A172 (cell line): ENCODE measurements around the gene MEDAG. TPM values are rescaled to one million over a fixed set of nuclear protein-coding genes. Genes with fewer than 3 reads are reported as not detected.

Experiments
- DNase-seq: peaks from one replicate; pipeline ENCODE4 v3.0.0-alpha.2; 2015; ENCODE audit warnings: low spot score
- total RNA-seq: library from RNA; depleted of rRNA; stranded (reverse); fragments of >200 nt; shearing (Covaris generic); gene quantifications from 2 replicates; pipeline ENCODE4 v1.2.3, GENCODE V29; 2014; rRNA removed

MEDAG gene
- total RNA-seq, 1 experiment from 2014 or later, result not detected

DNA sequence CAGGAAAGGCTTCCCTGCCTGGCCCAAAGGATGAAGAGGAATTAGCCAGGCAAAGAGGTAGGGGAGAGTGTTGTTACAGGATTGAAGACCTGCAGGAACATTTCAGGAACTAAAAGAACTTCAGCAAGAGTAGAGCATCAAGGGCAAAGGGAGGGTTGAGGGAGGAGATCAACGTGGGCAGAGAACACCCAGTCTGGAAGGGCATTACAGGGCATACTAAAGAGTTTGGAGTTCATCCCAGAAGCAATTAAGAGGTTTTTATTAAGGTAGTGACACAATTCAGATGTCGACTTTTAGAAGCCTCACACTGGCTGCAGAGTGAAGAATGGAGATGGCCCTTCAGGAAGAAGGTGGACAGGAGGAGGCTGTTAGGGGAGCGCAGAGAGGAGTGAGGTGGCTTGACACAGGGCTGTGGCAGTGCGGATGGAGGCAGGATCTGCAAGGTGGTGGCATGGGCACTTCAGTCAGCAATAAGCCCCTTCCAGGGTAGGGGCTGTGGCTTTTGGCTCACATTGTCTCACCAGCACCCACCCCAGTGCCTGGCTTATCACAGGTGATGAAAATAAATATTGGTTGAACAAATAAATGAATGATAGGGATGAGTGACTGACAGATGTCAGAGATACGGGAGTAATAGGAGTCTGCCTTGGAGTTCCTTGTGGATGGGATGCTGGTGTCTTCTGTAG, 51.3 kb downstream of the MEDAG start:
- no peak for DNase-seq

DNA sequence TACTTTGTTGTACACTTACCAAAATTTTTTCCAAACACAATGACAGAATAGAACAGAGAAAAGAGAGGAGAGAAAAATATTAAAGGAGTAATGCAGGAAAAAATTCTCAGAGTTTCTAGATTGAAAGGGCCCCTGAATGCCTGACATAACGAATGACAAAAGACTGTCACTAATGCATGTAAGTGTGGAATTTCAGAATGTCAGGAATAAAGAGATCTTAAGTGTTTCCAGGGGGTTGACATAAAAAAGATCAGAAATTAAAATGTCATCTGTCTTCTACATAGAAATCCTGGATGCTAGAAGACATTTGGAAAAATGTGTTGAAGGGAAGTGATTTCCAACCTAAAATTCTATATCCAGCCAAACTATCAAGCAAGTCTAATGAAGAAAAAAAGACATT, 53.6 kb downstream of the MEDAG start:
- DNase-seq, result no peak

DNA sequence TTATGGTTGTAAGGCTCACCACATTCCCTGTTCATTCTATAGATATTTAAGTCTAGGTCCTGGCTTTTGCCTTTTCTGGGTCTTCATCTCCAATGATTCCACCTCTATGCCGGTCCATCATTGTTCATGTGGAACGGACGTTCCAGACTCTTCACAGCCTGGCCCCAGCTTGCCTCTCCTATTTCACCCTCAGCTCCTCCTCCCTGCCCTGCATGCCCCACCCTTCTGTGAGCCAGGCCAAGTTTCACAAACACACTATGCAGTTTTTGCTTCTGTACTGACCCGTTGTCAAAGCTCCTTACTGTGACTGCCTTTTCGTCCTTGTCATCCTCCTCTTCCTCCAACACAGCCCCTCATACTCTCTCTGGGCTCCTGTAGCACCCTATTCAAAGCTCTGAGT, 57.7 kb downstream of the MEDAG start:
- DNase-seq, result no peak

DNA sequence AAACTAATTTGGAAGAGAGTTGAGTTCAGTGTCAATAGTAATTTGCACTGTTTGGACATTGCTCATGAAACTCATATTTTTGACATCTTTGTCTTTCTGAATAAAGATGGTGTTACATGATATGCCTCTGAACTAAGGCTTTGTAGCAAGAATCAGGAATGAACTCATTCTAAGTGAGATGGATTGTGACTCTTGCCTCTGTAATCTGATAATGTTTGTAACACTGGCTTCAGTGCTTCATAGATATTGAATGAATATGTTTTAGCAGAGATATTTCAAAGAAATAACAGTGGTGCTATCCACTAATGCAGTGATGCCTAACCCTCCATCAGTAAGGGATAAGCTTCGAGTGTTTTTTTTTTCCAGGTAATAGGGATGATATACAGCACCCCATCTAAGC, 59.3 kb downstream of the MEDAG start:
- no peak for DNase-seq

DNA sequence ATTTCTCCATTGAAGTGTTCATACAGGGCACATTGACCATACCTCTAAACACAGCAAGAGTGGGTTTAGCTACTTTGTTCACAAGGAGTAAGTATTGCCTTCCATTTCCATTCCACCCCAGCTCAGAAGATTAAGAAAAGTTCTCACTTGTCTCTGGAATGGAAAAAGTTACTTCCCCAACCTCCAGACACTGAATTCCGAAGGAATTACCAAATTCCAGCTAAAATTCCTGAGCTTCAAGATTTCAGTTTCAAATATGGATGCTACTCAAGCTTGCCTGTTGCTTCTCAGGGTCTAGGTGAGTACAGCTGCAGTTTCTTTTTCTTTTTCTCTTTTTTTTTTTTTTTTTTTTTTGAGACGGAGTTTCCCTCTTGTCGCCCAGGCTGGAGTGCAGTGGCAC, 60.0 kb downstream of the MEDAG start:
- DNase-seq, result no peak

DNA sequence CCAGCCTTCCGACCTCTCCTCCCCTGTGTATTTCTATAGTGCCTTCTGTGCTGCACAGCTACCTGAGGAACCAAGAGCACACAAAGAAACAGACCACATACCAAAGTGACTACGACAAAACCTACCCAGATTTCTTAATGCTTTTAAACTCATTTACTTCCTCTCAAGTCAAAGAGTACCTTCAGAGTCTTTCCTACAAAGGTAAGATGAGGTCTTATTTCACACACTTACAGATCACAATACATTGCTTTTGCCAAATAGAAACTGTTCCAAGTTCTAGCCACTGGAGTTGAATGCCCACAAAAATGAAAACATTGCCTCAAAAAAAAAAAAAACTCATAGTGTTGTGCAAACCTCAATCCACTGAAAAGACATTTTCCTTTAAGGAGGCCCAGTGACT, 62.8 kb downstream of the MEDAG start:
- no peak for DNase-seq

DNA sequence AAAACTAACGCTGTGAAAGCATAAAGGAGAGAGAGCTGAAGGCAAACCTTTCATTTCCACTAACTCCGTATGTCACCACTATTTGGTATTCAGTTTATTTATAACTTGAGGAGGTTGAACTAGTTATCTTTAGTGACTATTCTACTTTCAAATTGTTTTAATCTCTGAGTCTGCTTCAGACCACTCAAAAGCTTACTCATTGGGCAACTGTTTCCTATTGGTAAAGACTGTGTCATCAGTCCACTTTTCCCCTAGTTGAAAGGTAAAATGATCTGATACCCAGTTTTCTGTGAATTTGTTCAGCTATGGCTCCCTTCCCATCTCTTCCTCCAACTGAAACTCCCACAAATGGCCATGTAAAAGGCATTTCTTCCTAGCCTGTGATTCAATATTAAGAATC, 65.5 kb downstream of the MEDAG start:
- DNase-seq, result no peak

DNA sequence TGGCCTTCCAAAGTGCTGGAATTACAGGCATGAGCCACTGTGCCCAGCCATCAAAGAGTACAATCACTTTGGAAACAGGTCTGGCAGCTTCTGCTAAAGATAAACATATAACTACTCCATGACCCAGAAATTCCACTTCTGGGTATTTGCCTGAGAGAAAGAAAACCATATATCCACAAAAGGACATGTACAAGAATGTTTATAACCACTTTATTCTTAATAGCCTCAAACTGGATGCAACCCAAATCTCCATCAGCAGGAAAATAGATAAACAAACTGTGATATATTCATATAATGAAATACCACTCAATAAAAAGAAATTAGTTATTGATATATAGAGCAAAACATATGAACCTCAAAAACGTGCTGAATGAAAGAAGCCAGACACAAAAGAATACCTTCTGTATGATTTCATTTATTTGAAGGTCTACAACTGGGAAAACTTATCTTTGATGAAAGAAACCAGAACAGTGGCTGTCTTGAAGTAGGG, 66.9 kb downstream of the MEDAG start:
- DNase-seq, result no peak

DNA sequence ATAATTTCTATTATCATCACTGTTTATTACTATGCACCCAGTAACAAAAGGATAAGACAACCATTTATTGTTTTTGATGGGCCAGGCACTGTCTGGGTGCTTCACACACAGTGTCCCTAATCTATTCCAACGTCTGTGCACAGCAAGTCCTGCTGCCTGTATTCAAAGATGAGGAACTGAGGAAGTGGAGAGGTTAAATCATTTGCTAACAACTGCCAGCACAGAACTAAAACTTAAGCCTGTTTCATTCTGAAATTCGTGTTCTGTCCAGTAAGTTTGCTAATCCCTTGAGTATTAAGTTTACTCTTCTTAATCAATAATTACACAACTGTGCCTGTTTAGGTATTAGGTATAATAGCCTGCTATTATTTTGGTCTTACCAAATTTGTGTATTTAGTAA, 68.3 kb downstream of the MEDAG start:
- no peak for DNase-seq

Other genes starting within 250 kb of the MEDAG start
- not detected in 2 replicates for gene ALOX5AP, start 170.7 kb upstream of the MEDAG start, total RNA-seq
- not detected in 2 replicates for gene TEX26, start 26.4 kb downstream of the MEDAG start, total RNA-seq